ENCODE measurements around the gene EEF1AKMT2. TPM values are rescaled to one million over a fixed set of nuclear protein-coding genes. Genes with fewer than 3 reads are reported as not detected.

Gene EEF1AKMT2
- total and polyA plus RNA-seq, 2 of the 13 experiments (the other 11 are each of a cell fraction or from before 2014, with no cell fraction given) = 11.3 to 19.3 TPM

DNA sequence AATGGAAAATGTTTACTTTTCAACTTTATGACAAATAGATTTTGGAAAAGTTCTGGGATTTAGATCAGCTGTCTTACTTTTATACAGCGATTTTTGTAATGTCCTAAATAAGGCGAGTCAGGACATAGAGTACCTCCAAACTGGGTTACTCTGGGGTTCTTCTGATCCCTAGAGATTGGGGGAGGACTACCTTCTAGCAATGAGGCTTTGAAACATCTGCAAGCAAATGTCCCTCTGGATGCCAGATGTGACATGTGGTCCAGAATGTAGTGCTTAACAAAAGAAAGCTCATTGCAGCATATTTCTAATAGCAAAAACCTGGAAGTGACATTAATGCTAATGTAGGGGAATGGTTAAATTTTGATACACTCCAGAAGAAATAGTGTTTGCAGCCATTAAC is 46.0 kb upstream of the EEF1AKMT2 start:
- H3K4me3 ChIP-seq (replicated peaks in 1 of 3; ENCODE audit: insufficient read depth in 1 of 3, low read depth in 2 of 3, low read length in 3 of 3) = no peak overlapping the region
- in situ Hi-C loops (cut with HindIII; ENCODE audit: extremely low pct_ligation_motif_present, low pct_unique_long_range_greater_than_20kb) = no loop called here
- no TSS peak for BruUV-seq (replicated peaks)
- H3K27ac ChIP-seq (ENCODE audit: extremely low read length, insufficient read depth, low read length) = no peak overlapping the region
- FAIRE-seq = no peak
- H3K9me3 ChIP-seq (ENCODE audit: low read length) = no peaks in the 10 kb centered on the region
- no peaks in the 10 kb centered on the region for H4K20me1 ChIP-seq (ENCODE audit: insufficient read depth, low read length)
- POLR2A ChIA-PET = no interaction called here
- H3K27me3 ChIP-seq (ENCODE audit: control insufficient read depth in 1 of 2, insufficient read depth in 2 of 2, low read length in 2 of 2) = no peaks in the 10 kb centered on the region
- peaks cover 9 to 34% of the 10 kb centered on the region in 2 experiments; a peak in 4 of 5 replicates for H3K36me3 ChIP-seq (replicated peaks in 1 of 2; ENCODE audit: control insufficient read depth in 1 of 2, insufficient read depth in 2 of 2, low read length in 2 of 2)
- intact Hi-C loops (cut with micrococcal nuclease; ENCODE audit: unreplicated experiment) = no loop called here
- no peak for DNase-seq (ENCODE audit: low spot score)
- H3K4me2 ChIP-seq (ENCODE audit: low read depth, low read length) = no peak overlapping the region
- no peaks in the 10 kb centered on the region for H3K4me1 ChIP-seq (ENCODE audit: insufficient read depth, low read length)
- H3K9ac ChIP-seq (ENCODE audit: insufficient read depth, low read depth, low read length) = no peak overlapping the region
- no peak for ATAC-seq
- CTCF ChIA-PET (ENCODE audit: low intra/inter-chr PET ratio, low total read pairs) = no interaction called here
- 94% methylated on average over 2 of the region's 2 CpGs for WGBS (ENCODE audit: low lambda C conversion rate)
- TF ChIP-seq ZNF101 (CRISPR knock-in tag; IDR thresholded peaks at IDR 0.05; ENCODE audit: borderline replicate concordance, low read depth) (no peak), CSRNP2 (CRISPR knock-in tag; conservative IDR thresholded peaks at IDR 0.05; ENCODE audit: low read depth) (no peak), ZEB1 (IDR thresholded peaks at IDR 0.05; ENCODE audit: insufficient replicate concordance, low read depth) (no peak), ZNF639 (CRISPR knock-in tag; conservative IDR thresholded peaks at IDR 0.05) (no peak), SETDB1 (CRISPR knock-in tag; IDR thresholded peaks at IDR 0.05; ENCODE audit: borderline replicate concordance) (no peak), MYNN (CRISPR knock-in tag; IDR thresholded peaks at IDR 0.05; ENCODE audit: low read depth) (no peak), PBX3 (CRISPR knock-in tag; IDR thresholded peaks at IDR 0.05; ENCODE audit: borderline replicate concordance) (no peak), FOXJ3 (CRISPR knock-in tag; IDR thresholded peaks at IDR 0.05; ENCODE audit: borderline replicate concordance) (no peak), SPEN (CRISPR knock-in tag; IDR thresholded peaks at IDR 0.05; ENCODE audit: low read depth) (no peak), ZNF143 (CRISPR knock-in tag; IDR thresholded peaks at IDR 0.05) (no peak), ZKSCAN1 (IDR thresholded peaks at IDR 0.05; ENCODE audit: low read length) (no peak)
- TF ChIP-seq, protein P1, sequence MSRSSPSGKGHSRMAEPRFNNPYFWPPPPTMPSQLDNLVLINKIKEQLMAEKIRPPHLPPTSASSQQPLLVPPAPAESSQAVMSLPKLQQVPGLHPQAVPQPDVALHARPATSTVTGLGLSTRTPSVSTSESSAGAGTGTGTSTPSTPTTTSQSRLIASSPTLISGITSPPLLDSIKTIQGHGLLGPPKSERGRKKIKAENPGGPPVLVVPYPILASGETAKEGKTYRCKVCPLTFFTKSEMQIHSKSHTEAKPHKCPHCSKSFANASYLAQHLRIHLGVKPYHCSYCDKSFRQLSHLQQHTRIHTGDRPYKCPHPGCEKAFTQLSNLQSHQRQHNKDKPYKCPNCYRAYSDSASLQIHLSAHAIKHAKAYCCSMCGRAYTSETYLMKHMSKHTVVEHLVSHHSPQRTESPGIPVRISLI (CRISPR knock-in tag; IDR thresholded peaks at IDR 0.05; ENCODE audit: borderline replicate concordance) = no peak
- TF ChIP-seq, protein P2, sequence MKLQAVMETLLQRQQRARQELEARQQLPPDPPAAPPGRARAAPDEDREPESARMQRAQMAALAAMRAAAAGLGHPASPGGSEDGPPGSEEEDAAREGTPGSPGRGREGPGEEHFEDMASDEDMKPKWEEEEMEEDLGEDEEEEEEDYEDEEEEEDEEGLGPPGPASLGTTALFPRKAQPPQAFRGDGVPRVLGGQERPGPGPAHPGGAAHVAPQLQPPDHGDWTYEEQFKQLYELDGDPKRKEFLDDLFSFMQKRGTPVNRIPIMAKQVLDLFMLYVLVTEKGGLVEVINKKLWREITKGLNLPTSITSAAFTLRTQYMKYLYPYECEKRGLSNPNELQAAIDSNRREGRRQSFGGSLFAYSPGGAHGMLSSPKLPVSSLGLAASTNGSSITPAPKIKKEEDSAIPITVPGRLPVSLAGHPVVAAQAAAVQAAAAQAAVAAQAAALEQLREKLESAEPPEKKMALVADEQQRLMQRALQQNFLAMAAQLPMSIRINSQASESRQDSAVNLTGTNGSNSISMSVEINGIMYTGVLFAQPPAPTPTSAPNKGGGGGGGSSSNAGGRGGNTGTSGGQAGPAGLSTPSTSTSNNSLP (IDR thresholded peaks at IDR 0.05; ENCODE audit: low read depth, low read length) = no peak
- TF ChIP-seq, protein P3, sequence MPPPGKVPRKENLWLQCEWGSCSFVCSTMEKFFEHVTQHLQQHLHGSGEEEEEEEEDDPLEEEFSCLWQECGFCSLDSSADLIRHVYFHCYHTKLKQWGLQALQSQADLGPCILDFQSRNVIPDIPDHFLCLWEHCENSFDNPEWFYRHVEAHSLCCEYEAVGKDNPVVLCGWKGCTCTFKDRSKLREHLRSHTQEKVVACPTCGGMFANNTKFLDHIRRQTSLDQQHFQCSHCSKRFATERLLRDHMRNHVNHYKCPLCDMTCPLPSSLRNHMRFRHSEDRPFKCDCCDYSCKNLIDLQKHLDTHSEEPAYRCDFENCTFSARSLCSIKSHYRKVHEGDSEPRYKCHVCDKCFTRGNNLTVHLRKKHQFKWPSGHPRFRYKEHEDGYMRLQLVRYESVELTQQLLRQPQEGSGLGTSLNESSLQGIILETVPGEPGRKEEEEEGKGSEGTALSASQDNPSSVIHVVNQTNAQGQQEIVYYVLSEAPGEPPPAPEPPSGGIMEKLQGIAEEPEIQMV (CRISPR knock-in tag; IDR thresholded peaks at IDR 0.05; ENCODE audit: low read depth) = no peak
- no peak overlapping the region for H2AFZ ChIP-seq (ENCODE audit: low read length)
- H3K79me2 ChIP-seq (ENCODE audit: insufficient read depth, low read length) = no peaks in the 10 kb centered on the region
